Measurements from ENCODE around the gene GNAL. TPM values are rescaled to one million over a fixed set of nuclear protein-coding genes. Genes with fewer than 3 reads are reported as not detected.

The GNAL gene
- total RNA-seq, 1 experiment from 2014 or later, result 4.6 TPM

- Histone ChIP-seq H3K4me2 (ENCODE audit: low read length) (no peak overlapping the region), H4K20me1 (ENCODE audit: insufficient read depth) (no peaks in the 10 kb centered on the region), H3K4me1 (ENCODE audit: control insufficient read depth in 1 of 2, insufficient read depth in 2 of 2, low read length in 2 of 2) (peaks cover 0 to 4% of the 10 kb centered on the region in 2 experiments; a peak in 1 of 4 replicates), H3K9me3 (ENCODE audit: control insufficient read depth in 1 of 2, insufficient read depth in 1 of 2, low read depth in 1 of 2, low read length in 2 of 2) (no peaks in the 10 kb centered on the region), H3K36me3 (ENCODE audit: control insufficient read depth in 1 of 2, insufficient read depth in 2 of 2, low read length in 2 of 2) (no peaks in the 10 kb centered on the region), H2AFZ (ENCODE audit: low read depth, low read length, poor library complexity, severe bottlenecking) (no peak overlapping the region), H3K4me3 (replicated peaks in 1 of 2; ENCODE audit: low read depth in 1 of 2, low read length in 2 of 2) (no peak overlapping the region), H3K79me2 (ENCODE audit: insufficient read depth, low read length) (no peaks in the 10 kb centered on the region), H3K9me2 (ENCODE audit: insufficient read depth) (no peaks in the 10 kb centered on the region), H3K27ac (ENCODE audit: low read depth, low read length) (no peak overlapping the region), H3K27me3 (ENCODE audit: insufficient read depth, low read length) (no peaks in the 10 kb centered on the region), H3K9ac (ENCODE audit: low read length) (no peak overlapping the region)
- TF ChIP-seq JUND (IDR thresholded peaks at IDR 0.05), result no peak
- no peak for TF ChIP-seq TCF7L2 (IDR thresholded peaks at IDR 0.05; ENCODE audit: borderline replicate concordance, extremely low read depth, insufficient read depth, insufficient read length)
- TF ChIP-seq RAD21 (IDR thresholded peaks at IDR 0.05; ENCODE audit: low read depth), result no peak
- TF ChIP-seq SP1 (IDR thresholded peaks at IDR 0.05; ENCODE audit: low read depth), result no peak
- no peak for TF ChIP-seq ZFX (IDR thresholded peaks at IDR 0.05)
- TF ChIP-seq CEBPB (IDR thresholded peaks at IDR 0.05; ENCODE audit: low read depth), result no peak
- no peak for TF ChIP-seq POLR2AphosphoS5 (IDR thresholded peaks at IDR 0.05; ENCODE audit: low read depth, low read length)
- no peak for TF ChIP-seq SIN3A (IDR thresholded peaks at IDR 0.05; ENCODE audit: low read depth)
- TF ChIP-seq YY1 (IDR thresholded peaks at IDR 0.05; ENCODE audit: extremely low read depth, insufficient replicate concordance, low read depth, low read length), result no peak
- no peak for TF ChIP-seq ZBTB33 (IDR thresholded peaks at IDR 0.05; ENCODE audit: extremely low read depth, insufficient replicate concordance, low read length)
- TF ChIP-seq FOSL1 (IDR thresholded peaks at IDR 0.05; ENCODE audit: low read depth), result no peak
- no peak for TF ChIP-seq ELF1 (IDR thresholded peaks at IDR 0.05; ENCODE audit: borderline replicate concordance, low read depth)
- TF ChIP-seq EGR1 (IDR thresholded peaks at IDR 0.05; ENCODE audit: low read depth), result no peak
- TF ChIP-seq MAX (IDR thresholded peaks at IDR 0.05), result no peak
- TF ChIP-seq EZH2 (IDR thresholded peaks at IDR 0.05), result no peak
- TF ChIP-seq CTCF (IDR thresholded peaks at IDR 0.05 in 2 of 3, conservative IDR thresholded peaks at IDR 0.05 in 1 of 3; ENCODE audit: borderline replicate concordance in 1 of 3, insufficient read depth in 1 of 3, low read depth in 2 of 3, low read length in 2 of 3), result no peak
- TF ChIP-seq EZH2phosphoT487 (IDR thresholded peaks at IDR 0.05; ENCODE audit: borderline replicate concordance), result no peak
- TF ChIP-seq ZNF274 (IDR thresholded peaks at IDR 0.05; ENCODE audit: low read depth, low read length), result no peak
- TF ChIP-seq REST (IDR thresholded peaks at IDR 0.05; ENCODE audit: low read depth), result no peak
- no peak for TF ChIP-seq CBX3 (IDR thresholded peaks at IDR 0.05; ENCODE audit: low read depth)
- DNase-seq (ENCODE audit: low read depth, low spot score) (no peak), ATAC-seq (no peak)
- intact Hi-C loops (cut with micrococcal nuclease), result no loop called here
- RAD21 ChIA-PET (ENCODE audit: low non-redundant PET in 1 of 2, low total read pairs in 2 of 2, uncharacterized antibody in 2 of 2, unreplicated experiment in 2 of 2), result no interaction called here
- POLR2A ChIA-PET, result interaction anchor here (1.0 kb wide), 1 partner anchor 8 kb away, joined by 3 read pairs; no protein-coding TSS in a partner anchor
- CTCF ChIA-PET, result interaction anchor here (2.7 kb wide), 1 partner anchor 8 kb away, joined by 6 read pairs; no protein-coding TSS in a partner anchor
- no TSS peak for BruUV-seq (replicated peaks)
Measured at GRCh38 chr18:11868230-11868629, 179.2 kb downstream of the GNAL start.

All from HCT116 (cell line).